Neural crest cell (in vitro differentiated cells): ENCODE data around the gene NPC1L1. TPM values are rescaled to one million over a fixed set of nuclear protein-coding genes. Genes with fewer than 3 reads are reported as not detected.
A peak's percentile ranks its signal among the peaks of the same experiment; 100 is the strongest.

Source experiments
- DNase-seq: peaks from one replicate; pipeline ENCODE4 v3.0.0; 2021; ENCODE audit warnings: low read depth, mixed read lengths, low spot score
- H3K27ac Mint-ChIP-seq: one replicate; pipeline ENCODE4 v1.8.0; 2021; ENCODE audit warnings: mild to moderate bottlenecking, mixed read lengths; ENCODE audit not compliant: unreplicated experiment
- H3K27me3 Mint-ChIP-seq: 2 replicates; pipeline ENCODE4 v1.8.0; 2021; ENCODE audit warnings: low read depth, mild to moderate bottlenecking, mixed read lengths
- H3K36me3 Mint-ChIP-seq: 2 replicates; pipeline ENCODE4 v1.8.0; 2021; ENCODE audit warnings: low read depth, mild to moderate bottlenecking, mixed read lengths
- H3K4me1 Mint-ChIP-seq: 2 replicates; pipeline ENCODE4 v1.8.0; 2021; ENCODE audit warnings: mixed read lengths
- H3K4me3 Mint-ChIP-seq: one replicate; pipeline ENCODE4 v1.8.0; 2021; ENCODE audit warnings: mild to moderate bottlenecking, mixed read lengths
- H3K9me3 Mint-ChIP-seq: 2 replicates; pipeline ENCODE4 v1.8.0; 2021; ENCODE audit warnings: mixed read lengths
- total RNA-seq: library from RNA; stranded (reverse); gene quantifications from 2 replicates; pipeline ENCODE4 v1.2.1, GENCODE V29; 2021
- TF ChIP-seq, protein P1 (sequence below): fragments of 200-600 bp; sonication (generic); conservative IDR thresholded peaks from 2 replicates; pipeline ENCODE4 v1.5.0; 2021; ENCODE audit warnings: antibody characterized with exemption, mild to moderate bottlenecking

NPC1L1 gene
- total RNA-seq, 1 donor from 2014 or later, result 0.12 TPM

DNA sequence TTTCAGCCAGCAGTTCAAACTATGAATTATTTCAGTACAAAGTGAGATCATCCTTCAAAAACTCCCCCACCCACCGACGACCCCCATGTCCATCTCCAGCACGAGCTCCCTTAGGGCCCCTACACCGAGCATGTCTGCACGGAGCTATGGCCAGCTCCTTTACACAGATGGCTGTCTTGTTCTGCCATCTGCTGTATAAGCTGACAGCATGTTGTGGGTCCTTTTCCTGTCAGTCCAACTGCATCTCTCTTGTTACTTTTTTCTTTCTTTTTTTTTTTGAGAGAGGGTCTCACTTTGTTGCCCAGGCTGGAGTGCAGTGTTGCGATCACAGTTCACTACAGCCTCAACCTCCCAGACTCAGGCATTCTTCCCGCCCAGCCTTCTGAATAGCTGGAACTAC, 21.6 kb downstream of the NPC1L1 start:
- Mint-ChIP-seq H3K4me3 (no peak overlapping the region), H3K9me3 (peaks cover 5% of the 10 kb centered on the region), H3K27ac (no peak overlapping the region), H3K4me1 (no peaks in the 10 kb centered on the region), H3K27me3 (peaks cover 6% of the 10 kb centered on the region), H3K36me3 (no peaks in the 10 kb centered on the region)
- no peak for DNase-seq
- TF ChIP-seq, protein P1, sequence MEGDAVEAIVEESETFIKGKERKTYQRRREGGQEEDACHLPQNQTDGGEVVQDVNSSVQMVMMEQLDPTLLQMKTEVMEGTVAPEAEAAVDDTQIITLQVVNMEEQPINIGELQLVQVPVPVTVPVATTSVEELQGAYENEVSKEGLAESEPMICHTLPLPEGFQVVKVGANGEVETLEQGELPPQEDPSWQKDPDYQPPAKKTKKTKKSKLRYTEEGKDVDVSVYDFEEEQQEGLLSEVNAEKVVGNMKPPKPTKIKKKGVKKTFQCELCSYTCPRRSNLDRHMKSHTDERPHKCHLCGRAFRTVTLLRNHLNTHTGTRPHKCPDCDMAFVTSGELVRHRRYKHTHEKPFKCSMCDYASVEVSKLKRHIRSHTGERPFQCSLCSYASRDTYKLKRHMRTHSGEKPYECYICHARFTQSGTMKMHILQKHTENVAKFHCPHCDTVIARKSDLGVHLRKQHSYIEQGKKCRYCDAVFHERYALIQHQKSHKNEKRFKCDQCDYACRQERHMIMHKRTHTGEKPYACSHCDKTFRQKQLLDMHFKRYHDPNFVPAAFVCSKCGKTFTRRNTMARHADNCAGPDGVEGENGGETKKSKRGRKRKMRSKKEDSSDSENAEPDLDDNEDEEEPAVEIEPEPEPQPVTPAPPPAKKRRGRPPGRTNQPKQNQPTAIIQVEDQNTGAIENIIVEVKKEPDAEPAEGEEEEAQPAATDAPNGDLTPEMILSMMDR, result no peak

DNA sequence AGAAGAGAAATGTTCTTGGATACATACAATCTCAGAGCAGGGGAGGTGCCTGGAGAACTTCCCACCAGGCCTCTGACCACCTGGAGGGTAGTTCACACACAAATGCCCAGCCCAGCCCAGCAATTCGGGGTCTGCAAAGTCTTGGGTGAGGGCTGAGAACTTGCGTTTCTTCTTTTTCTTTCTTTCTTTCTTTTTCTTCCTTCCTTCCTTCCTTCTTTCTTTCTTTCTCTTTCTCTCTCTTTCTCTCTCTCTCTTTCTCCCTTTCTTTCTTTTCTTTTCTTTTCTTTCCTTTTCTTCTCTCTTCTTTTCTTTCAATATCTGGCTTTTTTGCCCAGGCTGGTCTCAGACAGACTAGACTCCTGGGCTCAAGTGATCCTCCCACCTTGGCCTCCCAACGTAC, 22.4 kb downstream of the NPC1L1 start:
- Mint-ChIP-seq H3K4me3 (no peak overlapping the region), H3K36me3 (no peaks in the 10 kb centered on the region), H3K27ac (no peak overlapping the region), H3K4me1 (no peaks in the 10 kb centered on the region), H3K27me3 (peaks cover 3% of the 10 kb centered on the region), H3K9me3 (peaks cover under 1% of the 10 kb centered on the region)
- TF ChIP-seq, protein P1, result no peak
- no peak for DNase-seq

DNA sequence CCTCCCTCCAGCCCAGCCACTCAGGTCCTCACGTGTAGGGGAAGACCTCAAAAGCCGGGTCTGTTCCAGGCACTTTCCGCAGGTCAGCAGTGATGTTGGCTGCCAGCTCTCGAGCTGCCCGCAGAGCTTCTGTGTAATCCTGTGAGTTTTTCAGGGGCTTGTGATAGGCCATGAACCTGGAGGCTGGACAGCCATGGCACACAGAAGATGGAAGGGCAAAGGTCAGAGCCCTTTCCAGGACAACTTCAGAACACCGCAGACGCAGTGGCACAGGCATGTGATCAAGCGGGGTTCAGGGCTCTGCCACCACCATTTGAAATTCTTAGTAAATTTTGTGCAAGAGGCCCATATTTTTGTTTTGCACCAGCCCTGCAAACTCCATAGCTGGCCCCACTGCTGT, 24.0 kb downstream of the NPC1L1 start:
- no peak for DNase-seq
- no peaks in the 10 kb centered on the region for H3K9me3 Mint-ChIP-seq

DNA sequence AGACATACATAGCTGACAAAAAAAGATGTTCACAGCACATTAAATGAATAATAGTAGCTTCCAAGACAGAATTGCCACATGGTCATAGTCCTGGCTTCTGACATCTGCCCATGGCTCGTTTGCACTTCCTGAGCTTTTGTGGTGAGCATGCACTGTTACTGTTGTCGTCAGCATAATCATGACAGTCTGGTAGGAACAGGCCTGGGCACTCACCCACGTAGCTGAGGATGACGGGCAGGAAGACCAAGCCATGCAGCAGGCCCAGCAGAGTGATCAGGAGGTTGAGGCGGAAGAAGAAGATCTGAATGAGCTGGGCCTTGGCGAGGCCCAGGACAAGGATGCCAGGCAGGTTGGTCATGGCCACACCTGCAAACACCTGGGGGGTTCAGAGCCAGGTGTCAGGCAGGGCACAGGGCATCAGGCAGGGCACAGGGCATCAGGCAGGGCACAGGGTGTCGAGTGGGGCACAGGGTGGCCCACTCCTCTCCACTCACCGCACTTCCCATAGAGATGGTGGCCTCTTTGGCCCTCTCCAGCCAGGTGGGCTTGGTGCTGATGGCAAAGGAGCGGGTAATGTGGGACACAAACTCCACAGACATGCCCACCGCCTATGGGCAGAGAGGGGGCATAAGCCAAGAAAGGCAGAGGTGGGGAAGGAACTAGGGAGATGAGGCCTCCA, 25.4 kb downstream of the NPC1L1 start:
- no peak for DNase-seq
- Mint-ChIP-seq H3K4me3 (no peak overlapping the region), H3K27ac (peak overlapping the region; percentile 86), H3K9me3 (no peaks in the 10 kb centered on the region), H3K36me3 (no peaks in the 10 kb centered on the region), H3K27me3 (peaks cover 9% of the 10 kb centered on the region), H3K4me1 (no peaks in the 10 kb centered on the region)
- TF ChIP-seq, protein P1, result no peak

More for the DNA sequence above, 24.0 kb downstream of the NPC1L1 start:
- Mint-ChIP-seq H3K4me1 (no peaks in the 10 kb centered on the region), H3K27ac (no peak overlapping the region), H3K36me3 (no peaks in the 10 kb centered on the region), H3K4me3 (no peak overlapping the region), H3K27me3 (peaks cover 3% of the 10 kb centered on the region)
- TF ChIP-seq, protein P1, result no peak

DNA sequence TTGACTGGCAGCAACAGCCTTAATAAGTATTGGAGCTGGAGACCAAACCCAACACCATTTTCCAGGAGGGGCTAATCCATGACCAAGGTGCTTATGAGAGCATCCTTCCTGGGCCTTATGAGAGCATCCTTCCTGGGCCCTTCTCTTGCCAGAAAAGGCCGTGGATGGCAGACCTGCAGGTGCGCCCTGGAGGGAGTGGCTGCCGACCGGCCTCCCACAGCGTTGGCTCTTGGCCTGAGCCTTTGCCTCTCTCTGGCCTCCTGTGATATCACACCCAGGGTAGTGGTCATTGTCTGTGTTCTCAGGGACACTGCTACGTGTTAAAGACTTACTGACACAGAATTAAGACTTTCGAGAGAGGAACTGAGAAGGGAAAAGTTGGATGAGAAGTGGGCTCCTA, 28.4 kb downstream of the NPC1L1 start:
- no peak overlapping the region for H3K4me3 Mint-ChIP-seq
- DNase-seq, result no peak
- H3K27ac Mint-ChIP-seq, result no peak overlapping the region
- no peaks in the 10 kb centered on the region for H3K4me1 Mint-ChIP-seq
- TF ChIP-seq, protein P1, result no peak
- no peaks in the 10 kb centered on the region for H3K36me3 Mint-ChIP-seq
- peaks cover 26% of the 10 kb centered on the region for H3K27me3 Mint-ChIP-seq
- no peaks in the 10 kb centered on the region for H3K9me3 Mint-ChIP-seq
